Parathyroid adenoma (tissue), 2 donors: ENCODE data around the gene ETV3.
A peak's percentile ranks its signal among the peaks of the same experiment; 100 is the strongest.

ENCODE experiments used
- H2AFZ ChIP-seq: fragments of 300-600 bp; sonication (generic); one replicate; pipeline ENCODE4 v1.7.0; 2017; ENCODE audit warnings: antibody characterized with exemption, mild to moderate bottlenecking
- H3K27ac ChIP-seq: fragments of 300-600 bp; sonication (generic); one replicate; pipeline ENCODE4 v1.7.0; 2017
- H3K27me3 ChIP-seq: fragments of 300-600 bp; sonication (generic); one replicate; pipeline ENCODE4 v1.7.0; 2017; ENCODE audit warnings: low read length; ENCODE audit not compliant: control insufficient read depth, insufficient read depth
- H3K36me3 ChIP-seq: fragments of 300-600 bp; sonication (generic); one replicate; pipeline ENCODE4 v1.7.0; 2017; ENCODE audit warnings: low read length; ENCODE audit not compliant: control insufficient read depth, insufficient read depth
- H3K4me1 ChIP-seq: fragments of 300-600 bp; sonication (generic); one replicate; pipeline ENCODE4 v1.7.0; 2017; ENCODE audit warnings: control low read depth
- H3K4me2 ChIP-seq: fragments of 300-600 bp; sonication (generic); one replicate; pipeline ENCODE4 v1.7.0; 2017; ENCODE audit warnings: low read length
- H3K4me3 ChIP-seq: fragments of 300-600 bp; sonication (generic); one replicate; pipeline ENCODE4 v1.7.0; 2017; ENCODE audit warnings: low read depth, low read length
- H3K79me2 ChIP-seq: fragments of 300-600 bp; sonication (generic); one replicate; pipeline ENCODE4 v1.7.0; 2017; ENCODE audit warnings: control low read depth
- H3K9ac ChIP-seq: fragments of 300-600 bp; sonication (generic); one replicate; pipeline ENCODE4 v1.7.0; 2017; ENCODE audit warnings: mild to moderate bottlenecking
- H3K9me3 ChIP-seq: fragments of 300-600 bp; sonication (generic); one replicate; pipeline ENCODE4 v1.7.0; 2017; ENCODE audit warnings: low read length; ENCODE audit not compliant: control insufficient read depth
- CTCF ChIP-seq: fragments of 300-600 bp; sonication (generic); IDR thresholded peaks from one replicate; pipeline ENCODE4 v1.7.0; 2017; ENCODE audit warnings: antibody characterized with exemption, mild to moderate bottlenecking
- donor health status: primary hyperparathyroidism.

The ETV3 gene

DNA sequence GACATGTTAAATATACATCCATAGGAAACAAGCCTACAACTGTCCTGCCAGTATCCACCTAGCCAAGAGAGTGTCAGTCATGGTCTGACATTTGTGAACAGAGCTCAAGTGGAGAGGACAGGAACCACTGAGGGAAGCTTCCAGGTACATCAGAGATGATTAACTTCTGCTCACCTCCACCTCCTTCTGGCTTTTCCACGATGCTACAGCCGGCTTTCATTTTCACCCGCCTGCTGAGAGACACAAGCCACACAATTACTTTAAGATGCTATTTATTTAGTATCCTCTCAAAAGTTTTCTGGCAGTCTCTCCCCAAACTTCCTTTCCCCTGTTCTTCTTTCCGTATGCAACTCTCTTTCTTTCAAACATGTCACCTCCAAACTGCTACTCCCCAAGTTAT lies 2.1 kb downstream of the ETV3 start:
- Histone ChIP-seq H3K27ac (no peak overlapping the region), H2AFZ (no peak overlapping the region), H3K4me1 (peaks cover 7% of the 10 kb centered on the region), H3K4me2 (peak overlapping the region; percentile 91), H3K36me3 (no peaks in the 10 kb centered on the region), H3K4me3 (peak overlapping the region; percentile 87), H3K9ac (no peak overlapping the region), H3K9me3 (no peaks in the 10 kb centered on the region), H3K27me3 (no peaks in the 10 kb centered on the region), H3K79me2 (peaks cover 2% of the 10 kb centered on the region)
- no peak for TF ChIP-seq CTCF

DNA sequence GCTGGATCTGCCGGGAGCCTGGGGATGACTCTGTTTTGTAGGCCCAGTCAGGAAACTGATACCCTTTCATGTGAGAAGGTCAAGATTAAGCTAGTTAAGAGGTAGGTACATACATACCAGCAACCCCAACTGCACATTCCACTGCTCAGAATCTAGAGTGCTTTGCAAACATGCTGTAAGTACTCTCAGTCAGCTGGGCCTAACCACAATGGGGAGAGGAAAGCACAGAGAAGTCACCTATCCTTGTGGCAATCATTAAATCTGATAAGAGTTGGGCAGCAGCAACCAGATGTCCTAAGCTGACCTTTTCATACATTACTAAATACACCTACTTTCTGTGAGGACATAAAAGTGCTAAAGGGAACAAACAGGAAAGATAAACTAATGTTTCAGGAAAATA lies 2.5 kb downstream of the ETV3 start:
- Histone ChIP-seq H3K4me1 (peaks cover 7% of the 10 kb centered on the region), H3K27me3 (no peaks in the 10 kb centered on the region), H3K36me3 (no peaks in the 10 kb centered on the region), H3K27ac (no peak overlapping the region), H3K9me3 (no peaks in the 10 kb centered on the region), H2AFZ (no peak overlapping the region), H3K9ac (no peak overlapping the region), H3K79me2 (peaks cover 2% of the 10 kb centered on the region), H3K4me3 (peak overlapping the region; percentile 87), H3K4me2 (peak overlapping the region; percentile 91)
- TF ChIP-seq CTCF: no peak

- Histone ChIP-seq H3K27ac (no peak overlapping the region), H3K27me3 (no peaks in the 10 kb centered on the region), H3K79me2 (peaks cover 2% of the 10 kb centered on the region), H3K9ac (no peak overlapping the region), H3K4me2 (peak overlapping the region; percentile 1), H2AFZ (no peak overlapping the region), H3K4me1 (peaks cover 7% of the 10 kb centered on the region), H3K36me3 (no peaks in the 10 kb centered on the region), H3K9me3 (no peaks in the 10 kb centered on the region), H3K4me3 (no peak overlapping the region)
- no peak for TF ChIP-seq CTCF
These were observed 3.1 kb downstream of the ETV3 start for GRCh38 chr1:157135070-157135469.

DNA sequence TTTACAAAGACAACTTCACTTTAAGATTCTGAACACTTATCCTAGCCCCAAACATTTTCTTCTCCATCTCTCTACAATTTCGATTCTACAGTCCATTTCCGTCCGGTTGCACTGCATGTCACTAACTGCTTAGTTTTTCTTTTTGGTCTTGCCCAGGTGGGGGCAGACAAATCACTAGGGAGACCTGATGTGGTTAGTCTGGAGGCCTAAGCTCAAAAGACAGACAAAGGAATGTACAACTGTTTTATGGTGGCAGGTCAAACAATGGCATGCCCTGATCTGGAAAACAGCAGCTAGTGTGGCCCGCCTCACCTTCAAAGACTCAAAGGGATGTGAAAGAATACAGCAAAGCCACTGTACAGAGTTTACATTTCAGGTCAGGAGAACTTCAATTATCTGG lies 3.8 kb downstream of the ETV3 start:
- Histone ChIP-seq H3K27ac (no peak overlapping the region), H3K27me3 (no peaks in the 10 kb centered on the region), H3K79me2 (peaks cover 2% of the 10 kb centered on the region), H2AFZ (no peak overlapping the region), H3K4me1 (peaks cover 7% of the 10 kb centered on the region), H3K4me3 (no peak overlapping the region), H3K9ac (no peak overlapping the region), H3K36me3 (no peaks in the 10 kb centered on the region), H3K4me2 (peak overlapping the region; percentile 1), H3K9me3 (no peaks in the 10 kb centered on the region)
- TF ChIP-seq CTCF: no peak

DNA sequence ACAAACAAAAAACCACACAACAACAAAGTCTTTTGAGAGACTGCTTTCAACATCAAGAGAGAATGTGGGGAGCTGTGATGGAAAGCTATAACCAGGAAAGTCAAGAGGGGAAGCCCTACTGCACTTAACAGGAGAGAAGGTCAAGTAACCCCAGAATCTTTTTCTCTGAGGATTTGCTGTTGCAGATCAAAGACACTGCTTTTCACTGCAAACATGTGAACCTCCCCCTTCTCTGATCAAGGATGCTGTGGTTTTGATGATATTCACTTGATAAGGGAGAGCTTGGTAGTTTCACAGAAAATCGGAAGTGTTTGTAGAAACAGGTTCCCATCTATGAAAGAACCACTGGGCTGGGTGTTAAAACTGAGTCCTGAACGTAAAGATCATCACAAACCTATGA lies 4.8 kb downstream of the ETV3 start:
- H3K36me3 ChIP-seq: no peaks in the 10 kb centered on the region

More for the DNA sequence above, 4.8 kb downstream of the ETV3 start:
- TF ChIP-seq CTCF: no peak
- peaks cover 2% of the 10 kb centered on the region for H3K79me2 ChIP-seq
- H3K4me1 ChIP-seq: peaks cover 7% of the 10 kb centered on the region
- H3K4me3 ChIP-seq: no peak overlapping the region
- no peak overlapping the region for H2AFZ ChIP-seq
- H3K4me2 ChIP-seq: peak overlapping the region; percentile 49
- H3K9ac ChIP-seq: no peak overlapping the region
- H3K9me3 ChIP-seq: no peaks in the 10 kb centered on the region
- peak overlapping the region; percentile 6 for H3K27ac ChIP-seq
- no peaks in the 10 kb centered on the region for H3K27me3 ChIP-seq
